PC-9 (cell line): ENCODE results near the gene NOXA1. TPM values are rescaled to one million over a fixed set of nuclear protein-coding genes. Genes with fewer than 3 reads are reported as not detected.

Source experiments
- BruUV-seq: library from RNA; stranded (reverse); fragments of 400-500 nt; replicated peaks from 2 replicates; lab custom pipeline; 2021; lab: Mats Ljungman, UMichigan
- CTCF ChIA-PET: fragments of 300-600 bp; sonication (Branson Sonifier 250); formaldehyde crosslinking; loops from one replicate; lab custom pipeline; 2022; ENCODE audit warnings: antibody characterized with exemption; lab: Charles Lee
- POLR2A ChIA-PET: fragments of 300-600 bp; sonication (Branson Sonifier 250); formaldehyde crosslinking; loops from one replicate; lab custom pipeline; 2022; ENCODE audit warnings: antibody characterized with exemption; ENCODE audit not compliant: unreplicated experiment; lab: Charles Lee
- DNase-seq, 2 experiments: peaks; one replicate each; pipeline versions ENCODE4 v3.0.0 to v3.0.0-alpha.2; 2015 to 2022; ENCODE audit warnings: mixed read lengths in 1 of 2
- H2AFZ ChIP-seq: fragments of 200-600 bp; sonication (generic); 2 replicates; pipeline ENCODE4 v1.8.1; 2017; ENCODE audit warnings: antibody characterized with exemption
- H3F3A ChIP-seq: fragments of 200-600 bp; sonication (generic); 2 replicates; pipeline ENCODE4 v1.8.1; 2017; ENCODE audit warnings: antibody characterized with exemption, mild to moderate bottlenecking, low read depth; ENCODE audit not compliant: insufficient read depth
- H3K27ac ChIP-seq: fragments of 200-600 bp; sonication (generic); 2 replicates; pipeline ENCODE4 v1.6.1; 2016; ENCODE audit warnings: mixed run types
- H3K27me3 ChIP-seq: fragments of 200-600 bp; sonication (generic); 2 replicates; pipeline ENCODE4 v1.6.1; 2016; ENCODE audit warnings: low read depth, mixed run types; ENCODE audit not compliant: insufficient read depth
- H3K36me3 ChIP-seq: fragments of 200-600 bp; sonication (generic); 2 replicates; pipeline ENCODE4 v1.6.1; 2016; ENCODE audit warnings: low read depth, mixed run types
- H3K4me1 ChIP-seq: fragments of 200-600 bp; sonication (generic); replicated peaks from 2 replicates; pipeline ENCODE4 v1.6.1; 2016; ENCODE audit warnings: mixed run types; ENCODE audit not compliant: insufficient read depth
- H3K4me2 ChIP-seq: fragments of 200-600 bp; sonication (generic); 2 replicates; pipeline ENCODE4 v1.6.1; 2017; ENCODE audit warnings: mixed run types
- H3K4me3 ChIP-seq: fragments of 200-600 bp; sonication (generic); 2 replicates; pipeline ENCODE4 v1.6.1; 2016; ENCODE audit warnings: mixed run types
- H3K79me2 ChIP-seq: fragments of 200-600 bp; sonication (generic); 2 replicates; pipeline ENCODE4 v1.6.1; 2017; ENCODE audit warnings: low read depth, mixed run types
- H3K9me2 ChIP-seq: fragments of 200-600 bp; sonication (generic); 2 replicates; pipeline ENCODE4 v1.8.1; 2017; ENCODE audit warnings: mild to moderate bottlenecking; ENCODE audit not compliant: insufficient read depth
- H3K9me3 ChIP-seq: fragments of 200-600 bp; sonication (generic); 2 replicates; pipeline ENCODE4 v1.8.1; 2016; ENCODE audit warnings: low read depth; ENCODE audit not compliant: insufficient read depth
- H4K20me1 ChIP-seq: fragments of 200-600 bp; sonication (generic); 2 replicates; pipeline ENCODE4 v1.8.1; 2017; ENCODE audit not compliant: insufficient read depth
- EZH2 ChIP-seq: fragments of 200-600 bp; sonication (generic); IDR thresholded peaks from 2 replicates; pipeline ENCODE4 v1.8.0; 2017; ENCODE audit warnings: antibody characterized with exemption, low read depth
- intact Hi-C: fragments of 100-400 bp; cut with micrococcal nuclease; formaldehyde crosslinking; loops from one replicate; pipeline ENCODE4 v1.10.0; 2022; ENCODE audit not compliant: unreplicated experiment
- total RNA-seq: library from RNA; stranded (reverse); gene quantifications from 2 replicates; pipeline ENCODE4 v1.2.3, GENCODE V29; 2021
- TF ChIP-seq, protein P1 (sequence below): fragments of 200-600 bp; sonication (generic); conservative IDR thresholded peaks from 2 replicates; pipeline ENCODE4 v1.6.1; 2017; ENCODE audit warnings: mixed run types, antibody characterized with exemption, mild to moderate bottlenecking, moderate library complexity

Gene NOXA1
- total RNA-seq, 1 experiment from 2014 or later = 10.5 TPM

GRCh38 chr9:137423514-137424291 is 510 bp downstream of the NOXA1 start:
- intact Hi-C loops = loop anchor here (1.0 to 5.0 kb wide), 3 partner anchors 22 to 123 kb away; no protein-coding TSS in a partner anchor
- no peak for TF ChIP-seq EZH2
- TF ChIP-seq, protein P1, sequence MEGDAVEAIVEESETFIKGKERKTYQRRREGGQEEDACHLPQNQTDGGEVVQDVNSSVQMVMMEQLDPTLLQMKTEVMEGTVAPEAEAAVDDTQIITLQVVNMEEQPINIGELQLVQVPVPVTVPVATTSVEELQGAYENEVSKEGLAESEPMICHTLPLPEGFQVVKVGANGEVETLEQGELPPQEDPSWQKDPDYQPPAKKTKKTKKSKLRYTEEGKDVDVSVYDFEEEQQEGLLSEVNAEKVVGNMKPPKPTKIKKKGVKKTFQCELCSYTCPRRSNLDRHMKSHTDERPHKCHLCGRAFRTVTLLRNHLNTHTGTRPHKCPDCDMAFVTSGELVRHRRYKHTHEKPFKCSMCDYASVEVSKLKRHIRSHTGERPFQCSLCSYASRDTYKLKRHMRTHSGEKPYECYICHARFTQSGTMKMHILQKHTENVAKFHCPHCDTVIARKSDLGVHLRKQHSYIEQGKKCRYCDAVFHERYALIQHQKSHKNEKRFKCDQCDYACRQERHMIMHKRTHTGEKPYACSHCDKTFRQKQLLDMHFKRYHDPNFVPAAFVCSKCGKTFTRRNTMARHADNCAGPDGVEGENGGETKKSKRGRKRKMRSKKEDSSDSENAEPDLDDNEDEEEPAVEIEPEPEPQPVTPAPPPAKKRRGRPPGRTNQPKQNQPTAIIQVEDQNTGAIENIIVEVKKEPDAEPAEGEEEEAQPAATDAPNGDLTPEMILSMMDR = no peak

GRCh38 chr9:137426018-137426681 is 3.0 kb downstream of the NOXA1 start:
- peaks cover 17% of the 10 kb centered on the region for H3F3A ChIP-seq
- TF ChIP-seq EZH2 = no peak
- TF ChIP-seq, protein P1 = no peak
- ChIA-PET CTCF (no interaction called here), POLR2A (no interaction called here)
- no peak for DNase-seq
- no TSS peak for BruUV-seq
- intact Hi-C loops = no loop called here
- peaks cover 19% of the 10 kb centered on the region for H3K79me2 ChIP-seq
- no peak overlapping the region for H2AFZ ChIP-seq
- no peaks in the 10 kb centered on the region for H3K36me3 ChIP-seq
- H3K9me3 ChIP-seq = no peaks in the 10 kb centered on the region
- H3K4me3 ChIP-seq = no peak overlapping the region
- H3K9me2 ChIP-seq = no peaks in the 10 kb centered on the region
- no peak overlapping the region for H3K4me2 ChIP-seq
- H3K4me1 ChIP-seq = peaks cover 17% of the 10 kb centered on the region
- no peak overlapping the region for H3K27ac ChIP-seq
- H3K27me3 ChIP-seq = no peaks in the 10 kb centered on the region
- H4K20me1 ChIP-seq = no peaks in the 10 kb centered on the region

More at GRCh38 chr9:137423514-137424291, 510 bp downstream of the NOXA1 start:
- H2AFZ ChIP-seq = peak overlapping the region; percentile 69
- H3K4me2 ChIP-seq = peak overlapping the region; percentile 93
- ChIA-PET CTCF (interaction anchor here (0.5 to 1.3 kb wide), 4 partner anchors 13 to 169 kb away, joined by 3 to 7 read pairs (median 5); no protein-coding TSS in a partner anchor), POLR2A (interaction anchor here (0.5 to 1.6 kb wide), 3 partner anchors 107 to 370 kb away, joined by 3 to 6 read pairs (median 3); partner anchors contain the start of genes ENTPD2 and NRARP)
- BruUV-seq = no TSS peak
- peak overlapping the region; percentile 83 for H3K27ac ChIP-seq
- H3K36me3 ChIP-seq = no peaks in the 10 kb centered on the region
- H3F3A ChIP-seq = peaks cover 17% of the 10 kb centered on the region
- DNase-seq = peak; percentile 77 to 92
- no peaks in the 10 kb centered on the region for H3K9me2 ChIP-seq
- no peaks in the 10 kb centered on the region for H3K9me3 ChIP-seq
- no peaks in the 10 kb centered on the region for H3K27me3 ChIP-seq
- peaks cover 29% of the 10 kb centered on the region for H3K79me2 ChIP-seq
- no peaks in the 10 kb centered on the region for H4K20me1 ChIP-seq
- H3K4me1 ChIP-seq = peaks cover 17% of the 10 kb centered on the region
- H3K4me3 ChIP-seq = peak overlapping the region; percentile 92

- ChIA-PET POLR2A (interaction anchor here (0.6 kb wide), 1 partner anchor 14 kb away, joined by 5 read pairs; no protein-coding TSS in a partner anchor), CTCF (no interaction called here)
- H3K27me3 ChIP-seq = no peaks in the 10 kb centered on the region
- no peak for DNase-seq
- H3K36me3 ChIP-seq = no peaks in the 10 kb centered on the region
- H3K9me2 ChIP-seq = no peaks in the 10 kb centered on the region
- H3K27ac ChIP-seq = no peak overlapping the region
- no TSS peak for BruUV-seq
- no peak overlapping the region for H3K4me2 ChIP-seq
- no peak overlapping the region for H2AFZ ChIP-seq
- no peaks in the 10 kb centered on the region for H3K9me3 ChIP-seq
- H3K79me2 ChIP-seq = 0 out of 2 replicates have a peak, but pooled peaks cover 6% of the 10 kb centered on the region
- H3K4me3 ChIP-seq = no peak overlapping the region
- H4K20me1 ChIP-seq = no peaks in the 10 kb centered on the region
- peaks cover 9% of the 10 kb centered on the region for H3K4me1 ChIP-seq
- intact Hi-C loops = no loop called here
- no peak for TF ChIP-seq EZH2
- TF ChIP-seq, protein P1 = no peak
- peaks cover 19% of the 10 kb centered on the region for H3F3A ChIP-seq
Observed at GRCh38 chr9:137427454-137428310, 4.5 kb downstream of the NOXA1 start.
